Vagina (tissue), 2 donors: ENCODE measurements around the gene MKS1. TPM values are rescaled to one million over a fixed set of nuclear protein-coding genes. Genes with fewer than 3 reads are reported as not detected.

Experiments used
- DNase-seq, 2 donors: peaks; one replicate each; pipeline ENCODE4 v3.0.0-alpha.2; 2017; ENCODE audit errors: extremely low spot score in 2 of 2
- H3K27ac ChIP-seq: fragments of 200-600 bp; sonication (generic); one replicate; pipeline ENCODE4 v1.5.1; 2019
- H3K27me3 ChIP-seq: fragments of 200-600 bp; sonication (generic); one replicate; pipeline ENCODE4 v1.5.1; 2019
- H3K36me3 ChIP-seq, 2 donors: fragments of 200-600 bp; sonication (generic); one replicate each; pipeline ENCODE4 v1.5.1; 2017 to 2019
- H3K4me1 ChIP-seq: fragments of 200-600 bp; sonication (generic); one replicate; pipeline ENCODE4 v1.5.1; 2019
- H3K4me3 ChIP-seq, 2 donors: fragments of 200-600 bp; sonication (generic); 1 replicate in 1 of 2; 2 replicates in 1 of 2; pipeline ENCODE4 v1.5.1; 2016 to 2019
- H3K9me3 ChIP-seq: fragments of 200-600 bp; sonication (generic); one replicate; pipeline ENCODE4 v1.5.1; 2019
- POLR2A ChIP-seq, 2 donors: fragments of 450-650 bp; IDR thresholded peaks; one replicate each; pipeline ENCODE4 v1.6.1; 2017; ENCODE audit warnings: antibody characterized with exemption in 2 of 2, mild to moderate bottlenecking in 2 of 2, moderate library complexity in 2 of 2
- POLR2AphosphoS5 ChIP-seq, 2 donors: sonication (generic); formaldehyde crosslinking; IDR thresholded peaks; one replicate each; pipeline ENCODE4 v1.9.0; 2017; ENCODE audit warnings: antibody characterized with exemption in 2 of 2, mild to moderate bottlenecking in 2 of 2, low read depth in 1 of 2; ENCODE audit not compliant: insufficient read depth in 1 of 2
- intact Hi-C: fragments of 100-400 bp; cut with DNase I; formaldehyde crosslinking; loops from one replicate; pipeline ENCODE4 v1.15.1; 2023
- total RNA-seq: library from RNA; depleted of rRNA; stranded (reverse); fragments of >200 nt; gene quantifications from one replicate; pipeline ENCODE4 v1.2.3, GENCODE V29; 2016
- TF ChIP-seq, protein P1 (sequence below), 3 experiments: fragments of 450-650 bp in 2 of 3; fragments of 200-600 bp in 1 of 3; sonication (generic) in 1 of 3; IDR thresholded peaks; one replicate each; pipeline ENCODE4 v1.5.1; 2017 to 2019; ENCODE audit warnings: antibody characterized with exemption in 3 of 3, mild to moderate bottlenecking in 2 of 3, moderate library complexity in 2 of 3

MKS1 gene
- total RNA-seq, 1 donor from 2014 or later, result 13.0 TPM

DNA sequence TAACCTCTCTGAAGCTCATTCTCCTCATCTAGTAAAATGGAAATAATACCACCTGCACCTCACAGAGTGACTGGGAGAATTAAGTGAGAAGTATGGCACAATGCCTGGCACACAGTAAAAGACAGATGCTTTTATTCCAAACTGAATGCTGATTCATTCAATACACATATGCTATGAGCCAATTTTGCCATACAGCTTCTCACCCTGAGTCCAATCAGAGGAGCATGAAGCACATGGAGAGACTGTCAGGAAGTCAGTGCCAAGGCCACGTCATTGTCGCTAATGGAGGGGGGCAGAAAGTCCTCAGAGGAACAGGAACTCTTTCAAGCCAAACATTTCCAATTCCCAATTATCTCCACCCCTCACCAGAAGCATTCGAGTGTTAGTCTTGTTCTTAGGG lies 11.6 kb downstream of the MKS1 start:
- H3K9me3 ChIP-seq, result no peaks in the 10 kb centered on the region
- H3K27ac ChIP-seq, result no peak overlapping the region
- H3K4me1 ChIP-seq, result no peaks in the 10 kb centered on the region
- intact Hi-C loops, result no loop called here
- H3K4me3 ChIP-seq, result no peak overlapping the region
- no peaks in the 10 kb centered on the region for H3K27me3 ChIP-seq
- no peak for TF ChIP-seq POLR2AphosphoS5 (IDR thresholded peaks at IDR 0.05; ENCODE audit: insufficient read depth in 1 of 2, low read depth in 1 of 2)
- no peak for TF ChIP-seq POLR2A (IDR thresholded peaks at IDR 0.05)
- TF ChIP-seq, protein P1, sequence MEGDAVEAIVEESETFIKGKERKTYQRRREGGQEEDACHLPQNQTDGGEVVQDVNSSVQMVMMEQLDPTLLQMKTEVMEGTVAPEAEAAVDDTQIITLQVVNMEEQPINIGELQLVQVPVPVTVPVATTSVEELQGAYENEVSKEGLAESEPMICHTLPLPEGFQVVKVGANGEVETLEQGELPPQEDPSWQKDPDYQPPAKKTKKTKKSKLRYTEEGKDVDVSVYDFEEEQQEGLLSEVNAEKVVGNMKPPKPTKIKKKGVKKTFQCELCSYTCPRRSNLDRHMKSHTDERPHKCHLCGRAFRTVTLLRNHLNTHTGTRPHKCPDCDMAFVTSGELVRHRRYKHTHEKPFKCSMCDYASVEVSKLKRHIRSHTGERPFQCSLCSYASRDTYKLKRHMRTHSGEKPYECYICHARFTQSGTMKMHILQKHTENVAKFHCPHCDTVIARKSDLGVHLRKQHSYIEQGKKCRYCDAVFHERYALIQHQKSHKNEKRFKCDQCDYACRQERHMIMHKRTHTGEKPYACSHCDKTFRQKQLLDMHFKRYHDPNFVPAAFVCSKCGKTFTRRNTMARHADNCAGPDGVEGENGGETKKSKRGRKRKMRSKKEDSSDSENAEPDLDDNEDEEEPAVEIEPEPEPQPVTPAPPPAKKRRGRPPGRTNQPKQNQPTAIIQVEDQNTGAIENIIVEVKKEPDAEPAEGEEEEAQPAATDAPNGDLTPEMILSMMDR (IDR thresholded peaks at IDR 0.05), result no peak
- H3K36me3 ChIP-seq, result peaks cover 0 to 48% of the 10 kb centered on the region in 2 donors
- DNase-seq, result no peak

- H3K27me3 ChIP-seq, result no peaks in the 10 kb centered on the region
- H3K4me3 ChIP-seq, result no peak overlapping the region
- H3K27ac ChIP-seq, result no peak overlapping the region
- no peaks in the 10 kb centered on the region for H3K4me1 ChIP-seq
- H3K36me3 ChIP-seq, result peaks cover 0 to 42% of the 10 kb centered on the region in 2 donors
- TF ChIP-seq, protein P1 (IDR thresholded peaks at IDR 0.05), result no peak
- TF ChIP-seq POLR2A (IDR thresholded peaks at IDR 0.05) (no peak), POLR2AphosphoS5 (IDR thresholded peaks at IDR 0.05; ENCODE audit: insufficient read depth in 1 of 2, low read depth in 1 of 2) (no peak)
- intact Hi-C loops, result no loop called here
- DNase-seq, result no peak
- no peaks in the 10 kb centered on the region for H3K9me3 ChIP-seq
Observed at GRCh38 chr17:58205936-58206335, 13.1 kb downstream of the MKS1 start.

GRCh38 chr17:58204796-58205195 lies 14.3 kb downstream of the MKS1 start:
- intact Hi-C loops, result no loop called here
- Histone ChIP-seq H3K4me1 (no peaks in the 10 kb centered on the region), H3K27ac (no peak overlapping the region), H3K9me3 (no peaks in the 10 kb centered on the region), H3K27me3 (no peaks in the 10 kb centered on the region), H3K4me3 (no peak overlapping the region), H3K36me3 (peaks cover 0 to 30% of the 10 kb centered on the region in 2 donors)
- no peak for DNase-seq
- no peak for TF ChIP-seq POLR2A (IDR thresholded peaks at IDR 0.05)
- TF ChIP-seq, protein P1 (IDR thresholded peaks at IDR 0.05), result no peak
- TF ChIP-seq POLR2AphosphoS5 (IDR thresholded peaks at IDR 0.05; ENCODE audit: insufficient read depth in 1 of 2, low read depth in 1 of 2), result no peak

- no peak overlapping the region for H3K4me3 ChIP-seq
- H3K27ac ChIP-seq, result no peak overlapping the region
- TF ChIP-seq, protein P1 (IDR thresholded peaks at IDR 0.05), result no peak
- TF ChIP-seq POLR2A (IDR thresholded peaks at IDR 0.05) (no peak), POLR2AphosphoS5 (IDR thresholded peaks at IDR 0.05; ENCODE audit: insufficient read depth in 1 of 2, low read depth in 1 of 2) (no peak)
- no peaks in the 10 kb centered on the region for H3K27me3 ChIP-seq
- intact Hi-C loops, result no loop called here
- H3K4me1 ChIP-seq, result no peaks in the 10 kb centered on the region
- H3K36me3 ChIP-seq, result peaks cover 0 to 23% of the 10 kb centered on the region in 2 donors
- DNase-seq, result no peak
- no peaks in the 10 kb centered on the region for H3K9me3 ChIP-seq
Observed at GRCh38 chr17:58202859-58203258, 16.2 kb downstream of the MKS1 start.

DNA sequence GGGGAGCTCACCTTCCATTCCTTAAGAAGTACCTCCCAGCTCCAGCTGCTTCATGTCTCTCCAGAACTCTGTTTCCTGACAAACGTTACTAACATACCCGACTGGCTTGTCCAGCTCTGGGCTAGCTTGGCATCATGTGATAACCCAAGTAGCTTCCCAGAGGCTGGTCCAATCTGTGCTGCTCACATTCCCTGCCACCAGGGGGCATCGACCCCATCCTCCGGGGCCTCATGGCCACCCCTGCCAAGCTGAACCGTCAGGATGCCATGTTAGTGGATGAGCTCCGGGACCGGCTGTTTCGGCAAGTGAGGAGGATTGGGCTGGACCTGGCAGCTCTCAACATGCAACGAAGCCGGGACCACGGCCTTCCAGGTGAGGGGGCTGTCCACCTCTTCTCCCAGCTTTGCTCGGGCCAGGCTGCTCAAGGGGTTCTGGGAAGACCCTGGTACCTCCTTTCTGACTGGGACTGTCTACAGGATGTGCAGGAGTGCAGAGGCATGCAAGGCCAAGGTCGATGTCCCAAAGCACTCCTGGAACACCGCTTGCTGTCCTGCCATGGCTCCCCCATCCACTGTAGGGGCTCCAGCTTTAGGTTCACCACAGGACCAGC lies 18.9 kb downstream of the MKS1 start:
- Histone ChIP-seq H3K4me1 (no peaks in the 10 kb centered on the region), H3K27me3 (no peaks in the 10 kb centered on the region), H3K27ac (no peak overlapping the region), H3K9me3 (no peaks in the 10 kb centered on the region), H3K4me3 (no peak overlapping the region), H3K36me3 (peaks cover 0 to 2% of the 10 kb centered on the region in 2 donors)
- TF ChIP-seq POLR2A (IDR thresholded peaks at IDR 0.05), result no peak
- no peak for TF ChIP-seq POLR2AphosphoS5 (IDR thresholded peaks at IDR 0.05; ENCODE audit: insufficient read depth in 1 of 2, low read depth in 1 of 2)
- TF ChIP-seq, protein P1 (IDR thresholded peaks at IDR 0.05), result no peak
- intact Hi-C loops, result no loop called here
- DNase-seq, result no peak
